Mesodermal cell (in vitro differentiated cells): Measurements from ENCODE around the gene UBR4.

ENCODE experiments used
- H3K27ac ChIP-seq: 2 replicates; pipeline ENCODE4 v1.7.0; 2013; ENCODE audit warnings: mild to moderate bottlenecking, low read depth, low read length, moderate library complexity; ENCODE audit not compliant: severe bottlenecking
- H3K36me3 ChIP-seq: 2 replicates; pipeline ENCODE4 v1.7.1; 2013; ENCODE audit warnings: mild to moderate bottlenecking, low read length, moderate library complexity; ENCODE audit not compliant: control insufficient read depth, insufficient read depth
- H3K4me1 ChIP-seq: one replicate; pipeline ENCODE4 v1.7.1; 2013; ENCODE audit warnings: mild to moderate bottlenecking, low read length; ENCODE audit not compliant: insufficient read depth, control insufficient read depth, poor library complexity, severe bottlenecking
- H3K4me3 ChIP-seq: 2 replicates; pipeline ENCODE4 v1.7.0; 2013; ENCODE audit warnings: low read length, control low read depth, mild to moderate bottlenecking; ENCODE audit not compliant: insufficient read depth, poor library complexity, severe bottlenecking; ENCODE audit errors: extremely low read depth
- H3K9me3 ChIP-seq: 2 replicates; pipeline ENCODE4 v1.7.1; 2013; ENCODE audit warnings: mild to moderate bottlenecking, low read length, moderate library complexity; ENCODE audit not compliant: control insufficient read depth
- WGBS, 2 experiments: methylation state at CpG; one replicate each; pipeline ENCODE4 v1.1.5; 2013; ENCODE audit warnings: missing lambda C conversion rate in 2 of 2; ENCODE audit not compliant: insufficient coverage in 2 of 2; 5-methylcytosine and 5-hydroxymethylcytosine counted together

The UBR4 gene

GRCh38 chr1:19204446-19205266 lies 5.4 kb downstream of the UBR4 start:
- Histone ChIP-seq H3K36me3 (peaks cover 45% of the 10 kb centered on the region), H3K4me3 (no peak overlapping the region), H3K27ac (no peak overlapping the region), H3K4me1 (peaks cover 18% of the 10 kb centered on the region), H3K9me3 (no peaks in the 10 kb centered on the region)
- 90 to 100% methylated on average over 3 to 4 of the region's 6 CpGs for WGBS, 2 experiments

- Histone ChIP-seq H3K9me3 (no peaks in the 10 kb centered on the region), H3K36me3 (peaks cover 57% of the 10 kb centered on the region), H3K4me3 (no peak overlapping the region), H3K27ac (no peak overlapping the region), H3K4me1 (peaks cover 18% of the 10 kb centered on the region)
- no CpG with 5 or more reads among the region's 2 CpGs for WGBS, 2 experiments
These were observed 6.6 kb downstream of the UBR4 start for GRCh38 chr1:19203440-19203839.

- Histone ChIP-seq H3K9me3 (no peaks in the 10 kb centered on the region), H3K36me3 (peaks cover 63% of the 10 kb centered on the region), H3K27ac (no peak overlapping the region), H3K4me3 (no peak overlapping the region), H3K4me1 (peaks cover 18% of the 10 kb centered on the region)
- 100% methylated on average over 3 of the region's 3 CpGs for WGBS, 2 experiments
These were observed 7.7 kb downstream of the UBR4 start for GRCh38 chr1:19202396-19202795.

GRCh38 chr1:19199969-19200604 lies 10.0 kb downstream of the UBR4 start:
- H3K27ac ChIP-seq: no peak overlapping the region
- WGBS, 2 experiments: 80% methylated on average over 1 of the region's 4 CpGs; no CpG with 5 or more reads in 1 of the 2 experiments
- H3K9me3 ChIP-seq: no peaks in the 10 kb centered on the region
- H3K36me3 ChIP-seq: peaks cover 78% of the 10 kb centered on the region
- H3K4me1 ChIP-seq: peaks cover 4% of the 10 kb centered on the region
- H3K4me3 ChIP-seq: no peak overlapping the region

GRCh38 chr1:19199329-19199968 lies 10.6 kb downstream of the UBR4 start:
- Histone ChIP-seq H3K36me3 (peaks cover 76% of the 10 kb centered on the region), H3K9me3 (no peaks in the 10 kb centered on the region), H3K27ac (no peak overlapping the region), H3K4me1 (peaks cover under 1% of the 10 kb centered on the region), H3K4me3 (no peak overlapping the region)
- WGBS, 2 experiments: 83 to 89% methylated on average over 1 to 3 of the region's 4 CpGs

- WGBS, 2 experiments: 94% methylated on average over 2 of the region's 4 CpGs; no CpG with 5 or more reads in 1 of the 2 experiments
- Histone ChIP-seq H3K27ac (no peak overlapping the region), H3K4me1 (no peaks in the 10 kb centered on the region), H3K36me3 (peaks cover 83% of the 10 kb centered on the region), H3K4me3 (no peak overlapping the region), H3K9me3 (no peaks in the 10 kb centered on the region)
These were observed 11.2 kb downstream of the UBR4 start for GRCh38 chr1:19198820-19199219.

- Histone ChIP-seq H3K9me3 (no peaks in the 10 kb centered on the region), H3K4me1 (no peaks in the 10 kb centered on the region), H3K4me3 (no peak overlapping the region), H3K36me3 (peaks cover 88% of the 10 kb centered on the region), H3K27ac (no peak overlapping the region)
- WGBS, 2 experiments: no CpG with 5 or more reads among the region's 2 CpGs
These were observed 12.2 kb downstream of the UBR4 start for GRCh38 chr1:19197845-19198244.

- Histone ChIP-seq H3K4me3 (no peak overlapping the region), H3K4me1 (no peaks in the 10 kb centered on the region), H3K36me3 (peaks cover 96% of the 10 kb centered on the region), H3K27ac (no peak overlapping the region), H3K9me3 (no peaks in the 10 kb centered on the region)
- no CpG with 5 or more reads among the region's 3 CpGs for WGBS, 2 experiments
These were observed 13.7 kb downstream of the UBR4 start for GRCh38 chr1:19196331-19196730.

- Histone ChIP-seq H3K36me3 (peaks cover 95% of the 10 kb centered on the region), H3K4me1 (no peaks in the 10 kb centered on the region), H3K9me3 (no peaks in the 10 kb centered on the region), H3K4me3 (no peak overlapping the region), H3K27ac (no peak overlapping the region)
- WGBS, 2 experiments: 94% methylated on average over 3 of the region's 3 CpGs; no CpG with 5 or more reads in 1 of the 2 experiments
These were observed 17.1 kb downstream of the UBR4 start for GRCh38 chr1:19193004-19193403.

- H3K4me1 ChIP-seq: no peaks in the 10 kb centered on the region
- no peaks in the 10 kb centered on the region for H3K9me3 ChIP-seq
- H3K27ac ChIP-seq: no peak overlapping the region
- no peak overlapping the region for H3K4me3 ChIP-seq
- H3K36me3 ChIP-seq: peaks cover 92% of the 10 kb centered on the region
- 95 to 100% methylated on average over 2 of the region's 3 CpGs for WGBS, 2 experiments
These were observed 18.3 kb downstream of the UBR4 start for GRCh38 chr1:19191811-19192210.
